ENCODE results near the gene AOPEP.

AOPEP gene

GRCh38 chr9:94791435-94791834, 64.9 kb downstream of the AOPEP start:
- no peak for TF ChIP-seq CTCF (IDR thresholded peaks at IDR 0.05; ENCODE audit: extremely low read depth, insufficient read depth, missing control alignments)
- in situ Hi-C loops (cut with MboI; ENCODE audit: low pct_unique_long_range_greater_than_20kb, low sequenced_read_pairs, unreplicated experiment) = no loop called here
- DNase-seq (ENCODE audit: low spot score) = no peak

- no peak for DNase-seq (ENCODE audit: low spot score)
- in situ Hi-C loops (cut with MboI; ENCODE audit: low pct_unique_long_range_greater_than_20kb, low sequenced_read_pairs, unreplicated experiment) = no loop called here
- TF ChIP-seq CTCF (IDR thresholded peaks at IDR 0.05; ENCODE audit: extremely low read depth, insufficient read depth, missing control alignments) = no peak
Observed at GRCh38 chr9:94792511-94792910, 66.0 kb downstream of the AOPEP start.

- no peak for TF ChIP-seq CTCF (IDR thresholded peaks at IDR 0.05; ENCODE audit: extremely low read depth, insufficient read depth, missing control alignments)
- in situ Hi-C loops (cut with MboI; ENCODE audit: low pct_unique_long_range_greater_than_20kb, low sequenced_read_pairs, unreplicated experiment) = no loop called here
- DNase-seq (ENCODE audit: low spot score) = no peak
Observed at GRCh38 chr9:94794476-94795167, 68.1 kb downstream of the AOPEP start.

- no peak for DNase-seq (ENCODE audit: low spot score)
- in situ Hi-C loops (cut with MboI; ENCODE audit: low pct_unique_long_range_greater_than_20kb, low sequenced_read_pairs, unreplicated experiment) = no loop called here
- TF ChIP-seq CTCF (IDR thresholded peaks at IDR 0.05; ENCODE audit: extremely low read depth, insufficient read depth, missing control alignments) = no peak
Observed at GRCh38 chr9:94796687-94797086, 70.2 kb downstream of the AOPEP start.

GRCh38 chr9:94798201-94798600, 71.7 kb downstream of the AOPEP start:
- in situ Hi-C loops (cut with MboI; ENCODE audit: low pct_unique_long_range_greater_than_20kb, low sequenced_read_pairs, unreplicated experiment) = no loop called here
- no peak for TF ChIP-seq CTCF (IDR thresholded peaks at IDR 0.05; ENCODE audit: extremely low read depth, insufficient read depth, missing control alignments)
- DNase-seq (ENCODE audit: low spot score) = no peak

GRCh38 chr9:94798708-94799107, 72.2 kb downstream of the AOPEP start:
- no peak for DNase-seq (ENCODE audit: low spot score)
- no peak for TF ChIP-seq CTCF (IDR thresholded peaks at IDR 0.05; ENCODE audit: extremely low read depth, insufficient read depth, missing control alignments)
- in situ Hi-C loops (cut with MboI; ENCODE audit: low pct_unique_long_range_greater_than_20kb, low sequenced_read_pairs, unreplicated experiment) = no loop called here

Data from GM13977 (cell line).